ENCODE measurements around the gene ADCY6. TPM values are rescaled to one million over a fixed set of nuclear protein-coding genes. Genes with fewer than 3 reads are reported as not detected.

Gene ADCY6
- total and polyA plus RNA-seq, 2 of the 4 experiments (the other 2 are of a cell fraction), result 18.5 to 34.4 TPM

- ATAC-seq (ENCODE audit: low read depth) (peak; percentile 57), DNase-seq (no peak)
- Histone ChIP-seq H3K14ac (replicated peaks; ENCODE audit: low read depth, low read length) (peak overlapping the region; percentile 68), H3K27ac (ENCODE audit: insufficient read depth, low read length) (peak overlapping the region; percentile 65), H2BK15ac (ENCODE audit: low read depth, low read length) (no peak overlapping the region), H3K4me1 (ENCODE audit: control insufficient read depth, insufficient read depth, low read length) (peaks cover 11% of the 10 kb centered on the region), H4K20me1 (ENCODE audit: insufficient read depth, low read length) (peaks cover 24% of the 10 kb centered on the region), H2AK9ac (replicated peaks; ENCODE audit: low read depth, low read length, poor library complexity) (peak overlapping the region; percentile 93), H2BK120ac (ENCODE audit: low read depth, low read length) (no peak overlapping the region), H2AFZ (replicated peaks; ENCODE audit: low read length, poor library complexity) (peak overlapping the region; percentile 100), H2BK5ac (ENCODE audit: low read depth, low read length, poor library complexity, severe bottlenecking) (peak overlapping the region; percentile 8), H3K56ac (ENCODE audit: extremely low read depth, insufficient read depth, low read length) (no peak overlapping the region), H3K9me3 (ENCODE audit: control insufficient read depth, insufficient read depth, low read length) (no peaks in the 10 kb centered on the region), H4K5ac (ENCODE audit: low read depth, low read length) (0 out of 2 replicates have a peak overlapping the region, but pooled peaks have one; percentile 4), H3K4me3 (ENCODE audit: insufficient read depth, low read depth, low read length) (peak overlapping the region; percentile 86), H3K18ac (ENCODE audit: low read depth, low read length) (no peak overlapping the region), H3K79me1 (ENCODE audit: low read depth in 1 of 2, low read length in 2 of 2) (peaks cover 26 to 40% of the 10 kb centered on the region in 2 experiments), H3K9me1 (ENCODE audit: insufficient read depth, low read length) (peaks cover 24% of the 10 kb centered on the region), H3K23ac (ENCODE audit: low read depth, low read length) (peak overlapping the region; percentile 80; the same call in 1 of the 2 replicates), H2BK20ac (ENCODE audit: low read depth, low read length) (no peak overlapping the region), H4K8ac (ENCODE audit: low read depth in 2 of 2, low read length in 2 of 2) (peak overlapping the region; percentile 25 to 75; a peak in 2 of 4 replicates), H3K4ac (ENCODE audit: low read depth, low read length) (peak overlapping the region; percentile 81), H2AK5ac (ENCODE audit: low read depth, low read length) (peak overlapping the region; percentile 63; the same call in 1 of the 2 replicates), H3K27me3 (ENCODE audit: control insufficient read depth, insufficient read depth, low read length) (no peaks in the 10 kb centered on the region), H3K36me3 (ENCODE audit: control insufficient read depth, insufficient read depth, low read length) (no peaks in the 10 kb centered on the region), H3K4me2 (ENCODE audit: low read depth, low read length) (peak overlapping the region; percentile 92), H4K91ac (ENCODE audit: insufficient read depth, low read depth, low read length) (peak overlapping the region; percentile 49; the same call in 1 of the 2 replicates), H3K9ac (ENCODE audit: low read depth, low read length) (peak overlapping the region; percentile 82)
- 0% methylated on average over 15 of the region's 25 CpGs; no CpG with 5 or more reads in 1 of the 2 experiments for WGBS, 2 experiments (ENCODE audit: extremely low coverage in 2 of 2, insufficient read length in 1 of 2)
- intact Hi-C loops (cut with micrococcal nuclease), result loop anchor here (2.0 kb wide), 1 partner anchor 22 kb away; no protein-coding TSS in a partner anchor
- dilution Hi-C loops (cut with HindIII; ENCODE audit: low sequenced_read_pairs, unreplicated experiment), result no loop called here
- no TSS peak for BruUV-seq (replicated peaks)
- TF ChIP-seq MXI1 (IDR thresholded peaks at IDR 0.05; ENCODE audit: borderline replicate concordance, low read depth, low read length) (0 out of 2 replicates have a peak, but pooled peaks have one; percentile 5), POLR2A (IDR thresholded peaks at IDR 0.05; ENCODE audit: low read depth, low read length) (no peak)
- CTCF ChIA-PET, result interaction anchor here (1.0 kb wide), 1 partner anchor 35 kb away, joined by 4 read pairs; no protein-coding TSS in a partner anchor
- POLR2A ChIA-PET (ENCODE audit: unreplicated experiment), result no interaction called here
- in situ Hi-C loops (cut with MboI; ENCODE audit: low sequenced_read_pairs), result loop anchor here (25.0 kb wide), 1 partner anchor 251 kb away; the partner anchor contains the start of gene OR8S1
Observed at GRCh38 chr12:48788524-48788853, 400 bp downstream of the ADCY6 start.

All from IMR-90 (cell line).